Kidney epithelial cell (primary cell): ENCODE results near the gene CEMIP2. TPM values are rescaled to one million over a fixed set of nuclear protein-coding genes. Genes with fewer than 3 reads are reported as not detected.

ENCODE experiments used
- DNase-seq: peaks from one replicate; pipeline ENCODE4 v3.0.0-alpha.2; 2010; ENCODE audit warnings: low read depth
- H3K27me3 ChIP-seq: 2 replicates; pipeline ENCODE4 v1.6.0; 2011; ENCODE audit warnings: low read length; ENCODE audit not compliant: control insufficient read depth, insufficient read depth
- H3K36me3 ChIP-seq: 2 replicates; pipeline ENCODE4 v1.5.1; 2011; ENCODE audit warnings: low read length; ENCODE audit not compliant: control insufficient read depth, insufficient read depth
- H3K4me3 ChIP-seq: 2 replicates; pipeline ENCODE4 v1.5.1; 2011; ENCODE audit warnings: low read depth, mild to moderate bottlenecking, control low read depth, low read length
- CTCF ChIP-seq: IDR thresholded peaks from 2 replicates; pipeline ENCODE4 v1.5.1; 2011; ENCODE audit warnings: mild to moderate bottlenecking, moderate library complexity, low read length, control low read depth, inconsistent platforms; ENCODE audit not compliant: insufficient read depth, poor library complexity, severe bottlenecking
- total RNA-seq: library from RNA; depleted of rRNA; stranded (reverse); fragments of >200 nt; gene quantifications from 2 replicates; pipeline ENCODE4 v1.2.3, GENCODE V29; 2015

Gene CEMIP2
- total RNA-seq, 1 donor from 2014 or later = 41.8 TPM

GRCh38 chr9:71795097-71795813 lies 26.9 kb upstream of the CEMIP2 start:
- Histone ChIP-seq H3K4me3 (no peak overlapping the region), H3K36me3 (no peaks in the 10 kb centered on the region), H3K27me3 (no peaks in the 10 kb centered on the region)
- TF ChIP-seq CTCF = no peak
- DNase-seq = no peak

GRCh38 chr9:71793386-71794105 lies 25.2 kb upstream of the CEMIP2 start:
- Histone ChIP-seq H3K4me3 (no peak overlapping the region), H3K36me3 (no peaks in the 10 kb centered on the region), H3K27me3 (no peaks in the 10 kb centered on the region)
- peak; percentile 71 for DNase-seq
- TF ChIP-seq CTCF = no peak

- no peaks in the 10 kb centered on the region for H3K27me3 ChIP-seq
- no peak overlapping the region for H3K4me3 ChIP-seq
- no peaks in the 10 kb centered on the region for H3K36me3 ChIP-seq
- DNase-seq = no peak
- TF ChIP-seq CTCF = no peak
These were observed 23.6 kb upstream of the CEMIP2 start for GRCh38 chr9:71791875-71792274.

- H3K4me3 ChIP-seq = no peak overlapping the region
- H3K36me3 ChIP-seq = no peaks in the 10 kb centered on the region
- TF ChIP-seq CTCF = no peak
- no peaks in the 10 kb centered on the region for H3K27me3 ChIP-seq
- DNase-seq = no peak
These were observed 22.0 kb upstream of the CEMIP2 start for GRCh38 chr9:71790296-71790695.

GRCh38 chr9:71783120-71783523 lies 14.8 kb upstream of the CEMIP2 start:
- Histone ChIP-seq H3K4me3 (no peak overlapping the region), H3K36me3 (no peaks in the 10 kb centered on the region), H3K27me3 (no peaks in the 10 kb centered on the region)
- no peak for TF ChIP-seq CTCF
- DNase-seq = no peak

- H3K4me3 ChIP-seq = no peak overlapping the region
- H3K27me3 ChIP-seq = no peaks in the 10 kb centered on the region
- no peaks in the 10 kb centered on the region for H3K36me3 ChIP-seq
- no peak for TF ChIP-seq CTCF
- no peak for DNase-seq
These were observed 13.1 kb upstream of the CEMIP2 start for GRCh38 chr9:71781391-71781790.
